K562 (cell line): ENCODE measurements around the gene POLR3GL. TPM values are rescaled to one million over a fixed set of nuclear protein-coding genes. Genes with fewer than 3 reads are reported as not detected.

Experiments used
- ARNT ChIP-seq, 2 experiments: fragments of 450-650 bp; IDR thresholded peaks; 2 replicates each; pipeline ENCODE4 v1.6.1; 2016; ENCODE audit warnings: mild to moderate bottlenecking in 1 of 2
- JUN ChIP-seq, 2 experiments: sonication (generic) in 1 of 2; formaldehyde crosslinking in 1 of 2; IDR thresholded peaks; 2 replicates each; pipeline versions ENCODE4 v1.6.1 to v1.8.0; 2012 to 2022; ENCODE audit warnings: borderline replicate concordance in 2 of 2, mild to moderate bottlenecking in 2 of 2, improper control_type of control experiment in 1 of 2, low read depth in 1 of 2, low read length in 1 of 2, missing genetic modification reagents in 1 of 2
- LARP7 ChIP-seq: fragments of 450-650 bp; IDR thresholded peaks from 2 replicates; pipeline ENCODE4 v1.6.1; 2016
- NFXL1 ChIP-seq: fragments of 450-650 bp; formaldehyde crosslinking; IDR thresholded peaks from 2 replicates; pipeline ENCODE4 v1.4.0; 2021; ENCODE audit warnings: mild to moderate bottlenecking
- RHOXF2B ChIP-seq: fragments of 250-450 bp; sonication (Bioruptor Pico); conservative IDR thresholded peaks from 2 replicates; pipeline ENCODE4 v1.5.1; 2021
- SOX6 ChIP-seq: fragments of 450-650 bp; IDR thresholded peaks from 2 replicates; pipeline ENCODE4 v1.6.1; 2014; ENCODE audit warnings: mild to moderate bottlenecking
- U2AF2 ChIP-seq: fragments of 200-400 bp; formaldehyde crosslinking; optimal IDR thresholded peaks from 2 replicates; pipeline ENCODE3; 2017; ENCODE audit warnings: low read depth, mild to moderate bottlenecking, low read length
- ZEB2 ChIP-seq: fragments of 450-650 bp; IDR thresholded peaks from 2 replicates; pipeline ENCODE4 v1.6.1; 2016
- ZNF668 ChIP-seq: fragments of 250-450 bp; sonication (Bioruptor Pico); IDR thresholded peaks from 2 replicates; pipeline ENCODE4 v1.8.0; 2022; ENCODE audit warnings: mild to moderate bottlenecking, inconsistent platforms
- polyA plus RNA-seq, 8 experiments: library from polyadenylated mRNA; depleted of rRNA in 4 of 8; stranded (reverse) in 5 of 8; unstranded in 3 of 8; fragments of >200 nt; fragmentation: Nextera tagmentation in 2 of 8; fragmentation: Illumina TruSeq in 1 of 8; extraction: Ambion mirVana in 2 of 8; extraction: Trizol in 1 of 8; gene quantifications; 2 replicates each; pipeline versions ENCODE4 v1.2.1 to v1.2.3, GENCODE V29; 2011 to 2014; ENCODE audit warnings: inconsistent platforms in 1 of 8, missing spikeins in 1 of 8
- total RNA-seq, 7 experiments: library from RNA; depleted of rRNA in 6 of 7; stranded (reverse); fragments of >200 nt in 6 of 7; fragmentation: Illumina TruSeq in 2 of 7; extraction: Trizol in 2 of 7; gene quantifications; 2 replicates each; pipeline versions ENCODE4 v1.2.1 to v1.2.3, GENCODE V29; 2011 to 2021; ENCODE audit warnings: low replicate concordance in 1 of 7
- TF ChIP-seq, protein P1 (sequence below): IDR thresholded peaks from 3 replicates; pipeline ENCODE4 v1.6.1; 2011; ENCODE audit warnings: borderline replicate concordance, mild to moderate bottlenecking, moderate library complexity; ENCODE audit not compliant: insufficient read length; ENCODE audit errors: extremely low read depth
- TF ChIP-seq, protein P2 (sequence below): fragments of 450-650 bp; IDR thresholded peaks from 2 replicates; pipeline ENCODE4 v1.6.1; 2016; ENCODE audit warnings: mild to moderate bottlenecking
- TF ChIP-seq, protein P3 (sequence below): sonication (generic); formaldehyde crosslinking; IDR thresholded peaks from 2 replicates; pipeline ENCODE4 v1.8.0; 2023; ENCODE audit warnings: missing genetic modification reagents, mild to moderate bottlenecking, borderline replicate concordance
- TF ChIP-seq, protein P4 (sequence below): fragments of 250-450 bp; sonication (Bioruptor Pico); IDR thresholded peaks from 2 replicates; pipeline ENCODE4 v1.5.0; 2021; ENCODE audit warnings: mild to moderate bottlenecking, moderate library complexity

POLR3GL gene
- total and polyA plus RNA-seq, 9 of the 15 experiments (the other 6 are each of a cell fraction or from before 2014, with no cell fraction given), result 14.6 to 48.4 (median 38.2) TPM

DNA sequence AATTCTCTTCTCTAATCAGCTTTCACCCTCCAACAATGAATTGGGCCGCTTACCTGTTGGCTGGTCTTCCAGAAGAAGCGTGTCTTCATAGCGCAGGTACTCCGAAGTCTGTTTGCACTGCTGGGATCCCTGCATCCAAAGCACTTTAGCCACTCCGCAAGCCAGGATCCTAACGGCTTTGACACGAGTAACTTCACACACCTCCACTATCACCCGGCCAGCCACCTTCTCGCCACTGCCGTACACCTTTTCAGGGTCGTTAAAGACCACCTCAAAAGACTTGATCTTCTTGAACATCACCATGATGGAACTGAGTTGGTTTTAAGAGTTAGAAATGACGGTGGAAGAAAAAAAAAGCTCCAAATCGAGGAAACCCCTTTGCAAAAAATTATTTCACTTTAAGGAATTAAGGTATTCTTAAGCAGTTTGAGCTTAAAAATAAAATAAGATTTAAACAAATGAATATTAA lies 31.5 kb downstream of the POLR3GL start (continued):
- TF ChIP-seq, protein P1, sequence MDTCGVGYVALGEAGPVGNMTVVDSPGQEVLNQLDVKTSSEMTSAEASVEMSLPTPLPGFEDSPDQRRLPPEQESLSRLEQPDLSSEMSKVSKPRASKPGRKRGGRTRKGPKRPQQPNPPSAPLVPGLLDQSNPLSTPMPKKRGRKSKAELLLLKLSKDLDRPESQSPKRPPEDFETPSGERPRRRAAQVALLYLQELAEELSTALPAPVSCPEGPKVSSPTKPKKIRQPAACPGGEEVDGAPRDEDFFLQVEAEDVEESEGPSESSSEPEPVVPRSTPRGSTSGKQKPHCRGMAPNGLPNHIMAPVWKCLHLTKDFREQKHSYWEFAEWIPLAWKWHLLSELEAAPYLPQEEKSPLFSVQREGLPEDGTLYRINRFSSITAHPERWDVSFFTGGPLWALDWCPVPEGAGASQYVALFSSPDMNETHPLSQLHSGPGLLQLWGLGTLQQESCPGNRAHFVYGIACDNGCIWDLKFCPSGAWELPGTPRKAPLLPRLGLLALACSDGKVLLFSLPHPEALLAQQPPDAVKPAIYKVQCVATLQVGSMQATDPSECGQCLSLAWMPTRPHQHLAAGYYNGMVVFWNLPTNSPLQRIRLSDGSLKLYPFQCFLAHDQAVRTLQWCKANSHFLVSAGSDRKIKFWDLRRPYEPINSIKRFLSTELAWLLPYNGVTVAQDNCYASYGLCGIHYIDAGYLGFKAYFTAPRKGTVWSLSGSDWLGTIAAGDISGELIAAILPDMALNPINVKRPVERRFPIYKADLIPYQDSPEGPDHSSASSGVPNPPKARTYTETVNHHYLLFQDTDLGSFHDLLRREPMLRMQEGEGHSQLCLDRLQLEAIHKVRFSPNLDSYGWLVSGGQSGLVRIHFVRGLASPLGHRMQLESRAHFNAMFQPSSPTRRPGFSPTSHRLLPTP, result no peak
- TF ChIP-seq, protein P2, sequence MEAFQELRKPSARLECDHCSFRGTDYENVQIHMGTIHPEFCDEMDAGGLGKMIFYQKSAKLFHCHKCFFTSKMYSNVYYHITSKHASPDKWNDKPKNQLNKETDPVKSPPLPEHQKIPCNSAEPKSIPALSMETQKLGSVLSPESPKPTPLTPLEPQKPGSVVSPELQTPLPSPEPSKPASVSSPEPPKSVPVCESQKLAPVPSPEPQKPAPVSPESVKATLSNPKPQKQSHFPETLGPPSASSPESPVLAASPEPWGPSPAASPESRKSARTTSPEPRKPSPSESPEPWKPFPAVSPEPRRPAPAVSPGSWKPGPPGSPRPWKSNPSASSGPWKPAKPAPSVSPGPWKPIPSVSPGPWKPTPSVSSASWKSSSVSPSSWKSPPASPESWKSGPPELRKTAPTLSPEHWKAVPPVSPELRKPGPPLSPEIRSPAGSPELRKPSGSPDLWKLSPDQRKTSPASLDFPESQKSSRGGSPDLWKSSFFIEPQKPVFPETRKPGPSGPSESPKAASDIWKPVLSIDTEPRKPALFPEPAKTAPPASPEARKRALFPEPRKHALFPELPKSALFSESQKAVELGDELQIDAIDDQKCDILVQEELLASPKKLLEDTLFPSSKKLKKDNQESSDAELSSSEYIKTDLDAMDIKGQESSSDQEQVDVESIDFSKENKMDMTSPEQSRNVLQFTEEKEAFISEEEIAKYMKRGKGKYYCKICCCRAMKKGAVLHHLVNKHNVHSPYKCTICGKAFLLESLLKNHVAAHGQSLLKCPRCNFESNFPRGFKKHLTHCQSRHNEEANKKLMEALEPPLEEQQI, result peak; percentile 28; the same call in 1 of the 2 replicates
- TF ChIP-seq ARNT (IDR thresholded peaks at IDR 0.05) (peak; percentile 72 to 90; a peak in 3 of 4 replicates), U2AF2 (no peak), LARP7 (peak; percentile 95), RHOXF2B (CRISPR knock-in tag) (peak; percentile 94), SOX6 (peak; percentile 80), ZEB2 (peak; percentile 75; the same call in 1 of the 2 replicates), JUN (IDR thresholded peaks at IDR 0.05; ENCODE audit: borderline replicate concordance, low read depth, low read length) (no peak), JUN (CRISPR knock-in tag; IDR thresholded peaks at IDR 0.05; ENCODE audit: borderline replicate concordance) (no peak), NFXL1 (CRISPR knock-in tag) (no peak), ZNF668 (CRISPR knock-in tag) (peak; percentile 75; the same call in 1 of the 2 replicates)
- TF ChIP-seq, protein P3, sequence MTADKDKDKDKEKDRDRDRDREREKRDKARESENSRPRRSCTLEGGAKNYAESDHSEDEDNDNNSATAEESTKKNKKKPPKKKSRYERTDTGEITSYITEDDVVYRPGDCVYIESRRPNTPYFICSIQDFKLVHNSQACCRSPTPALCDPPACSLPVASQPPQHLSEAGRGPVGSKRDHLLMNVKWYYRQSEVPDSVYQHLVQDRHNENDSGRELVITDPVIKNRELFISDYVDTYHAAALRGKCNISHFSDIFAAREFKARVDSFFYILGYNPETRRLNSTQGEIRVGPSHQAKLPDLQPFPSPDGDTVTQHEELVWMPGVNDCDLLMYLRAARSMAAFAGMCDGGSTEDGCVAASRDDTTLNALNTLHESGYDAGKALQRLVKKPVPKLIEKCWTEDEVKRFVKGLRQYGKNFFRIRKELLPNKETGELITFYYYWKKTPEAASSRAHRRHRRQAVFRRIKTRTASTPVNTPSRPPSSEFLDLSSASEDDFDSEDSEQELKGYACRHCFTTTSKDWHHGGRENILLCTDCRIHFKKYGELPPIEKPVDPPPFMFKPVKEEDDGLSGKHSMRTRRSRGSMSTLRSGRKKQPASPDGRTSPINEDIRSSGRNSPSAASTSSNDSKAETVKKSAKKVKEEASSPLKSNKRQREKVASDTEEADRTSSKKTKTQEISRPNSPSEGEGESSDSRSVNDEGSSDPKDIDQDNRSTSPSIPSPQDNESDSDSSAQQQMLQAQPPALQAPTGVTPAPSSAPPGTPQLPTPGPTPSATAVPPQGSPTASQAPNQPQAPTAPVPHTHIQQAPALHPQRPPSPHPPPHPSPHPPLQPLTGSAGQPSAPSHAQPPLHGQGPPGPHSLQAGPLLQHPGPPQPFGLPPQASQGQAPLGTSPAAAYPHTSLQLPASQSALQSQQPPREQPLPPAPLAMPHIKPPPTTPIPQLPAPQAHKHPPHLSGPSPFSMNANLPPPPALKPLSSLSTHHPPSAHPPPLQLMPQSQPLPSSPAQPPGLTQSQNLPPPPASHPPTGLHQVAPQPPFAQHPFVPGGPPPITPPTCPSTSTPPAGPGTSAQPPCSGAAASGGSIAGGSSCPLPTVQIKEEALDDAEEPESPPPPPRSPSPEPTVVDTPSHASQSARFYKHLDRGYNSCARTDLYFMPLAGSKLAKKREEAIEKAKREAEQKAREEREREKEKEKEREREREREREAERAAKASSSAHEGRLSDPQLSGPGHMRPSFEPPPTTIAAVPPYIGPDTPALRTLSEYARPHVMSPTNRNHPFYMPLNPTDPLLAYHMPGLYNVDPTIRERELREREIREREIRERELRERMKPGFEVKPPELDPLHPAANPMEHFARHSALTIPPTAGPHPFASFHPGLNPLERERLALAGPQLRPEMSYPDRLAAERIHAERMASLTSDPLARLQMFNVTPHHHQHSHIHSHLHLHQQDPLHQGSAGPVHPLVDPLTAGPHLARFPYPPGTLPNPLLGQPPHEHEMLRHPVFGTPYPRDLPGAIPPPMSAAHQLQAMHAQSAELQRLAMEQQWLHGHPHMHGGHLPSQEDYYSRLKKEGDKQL (CRISPR knock-in tag), result no peak
- TF ChIP-seq, protein P4, sequence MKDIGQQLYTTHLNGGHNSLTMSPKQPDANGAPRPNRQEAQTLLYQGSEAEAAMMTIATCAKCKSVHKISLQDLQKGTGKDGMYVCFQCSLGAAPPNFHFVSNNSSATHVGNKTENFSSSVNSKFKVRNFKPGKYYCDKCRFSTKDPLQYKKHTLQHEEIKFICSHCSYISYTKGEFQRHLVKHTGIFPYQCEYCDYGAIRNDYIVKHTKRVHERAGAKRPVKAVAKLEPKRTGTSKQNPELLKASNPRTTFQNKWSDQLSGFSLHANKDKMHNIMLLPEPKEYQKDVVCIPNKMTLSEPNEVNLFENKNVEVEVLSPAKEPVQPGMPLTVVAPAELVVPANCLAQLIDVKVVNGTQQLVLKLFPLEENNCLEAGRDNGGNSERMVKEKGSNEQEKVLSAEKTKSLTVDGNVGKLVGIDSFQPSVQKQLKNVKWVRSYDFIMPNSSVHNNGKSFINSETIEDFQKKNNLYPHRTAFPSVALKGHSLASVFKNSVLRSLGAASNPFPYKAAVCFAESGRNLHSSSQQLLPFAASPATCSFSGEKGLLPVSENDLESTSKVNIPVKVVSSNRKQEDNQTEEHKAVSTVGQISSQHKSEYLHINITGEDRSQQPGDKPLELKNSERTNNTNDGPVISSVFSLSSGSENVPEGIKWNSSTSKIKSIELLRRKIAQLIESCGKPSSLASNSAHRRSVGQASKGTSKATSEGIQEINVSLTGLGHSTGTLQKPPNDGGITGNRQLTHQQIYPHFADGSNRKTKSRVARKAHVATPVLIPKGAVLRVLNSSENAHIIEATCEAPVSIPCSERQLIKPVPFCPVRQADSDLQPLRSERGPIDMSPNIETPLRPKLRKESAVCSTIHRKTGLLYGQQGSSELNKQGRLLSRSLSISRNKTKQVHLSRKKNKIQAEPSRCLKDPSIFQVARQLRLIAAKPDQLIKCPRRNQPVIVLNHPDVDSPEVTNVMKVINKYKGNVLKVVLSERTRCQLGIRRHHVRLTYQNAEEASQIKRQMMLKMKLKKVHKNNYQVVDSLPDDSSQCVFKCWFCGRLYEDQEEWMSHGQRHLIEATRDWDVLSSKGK (CRISPR knock-in tag), result peak; percentile 13; the same call in 1 of the 2 replicates
